Subcutaneous abdominal adipose tissue (tissue), 5 donors: ENCODE measurements around the gene ARL9.

ENCODE experiments used
- H3K27ac ChIP-seq: one replicate; pipeline ENCODE4 v1.7.0; 2013; ENCODE audit warnings: low read depth, mild to moderate bottlenecking, inconsistent platforms, low read length, moderate library complexity
- H3K27me3 ChIP-seq, 5 donors: one replicate each; pipeline ENCODE4 v1.7.0; 2013; ENCODE audit warnings: low read length in 5 of 5, inconsistent platforms in 1 of 5; ENCODE audit not compliant: control insufficient read depth in 5 of 5, insufficient read depth in 4 of 5
- H3K36me3 ChIP-seq, 5 donors: one replicate each; pipeline ENCODE4 v1.7.0; 2013; ENCODE audit warnings: low read length in 5 of 5; ENCODE audit not compliant: control insufficient read depth in 5 of 5, insufficient read depth in 5 of 5
- H3K4me1 ChIP-seq, 5 donors: one replicate each; pipeline ENCODE4 v1.7.0; 2013; ENCODE audit warnings: low read length in 5 of 5, mild to moderate bottlenecking in 3 of 5, moderate library complexity in 1 of 5; ENCODE audit not compliant: control insufficient read depth in 5 of 5, insufficient read depth in 5 of 5
- H3K4me3 ChIP-seq, 5 donors: one replicate each; pipeline ENCODE4 v1.7.0; 2013; ENCODE audit warnings: low read length in 5 of 5, low read depth in 1 of 5
- H3K9ac ChIP-seq, 5 donors: one replicate each; pipeline ENCODE4 v1.7.0; 2013; ENCODE audit warnings: low read length in 5 of 5, mild to moderate bottlenecking in 4 of 5, moderate library complexity in 3 of 5
- H3K9me3 ChIP-seq, 5 donors: one replicate each; pipeline ENCODE4 v1.7.0; 2013; ENCODE audit warnings: low read length in 5 of 5; ENCODE audit not compliant: control insufficient read depth in 5 of 5
- donor health status: healthy.
- donor health status: healthy.
- donor health status: healthy.
- donor health status: healthy.
- donor health status: healthy.

The ARL9 gene

DNA sequence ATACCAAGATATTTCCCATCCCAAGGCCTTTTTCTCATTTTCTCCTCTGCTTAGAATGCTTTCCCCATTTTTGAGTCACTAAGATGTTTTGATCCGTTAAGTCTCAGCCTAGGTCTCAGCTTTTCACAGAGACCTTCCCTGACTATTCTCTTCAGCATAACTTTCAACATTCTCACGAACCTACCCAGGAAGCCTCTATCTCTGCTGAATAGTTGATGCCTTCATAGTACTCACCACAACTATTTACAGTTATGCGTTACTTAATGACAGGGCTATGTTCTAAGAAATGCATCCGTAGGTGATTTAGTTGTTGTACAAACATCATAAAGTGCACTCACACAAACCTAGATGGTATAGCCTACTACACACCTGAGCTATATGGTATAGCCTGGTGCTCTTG, 64.5 kb downstream of the ARL9 start:
- H3K9ac ChIP-seq, result no peak overlapping the region

More for the DNA sequence above, 64.5 kb downstream of the ARL9 start:
- Histone ChIP-seq H3K4me3 (no peak overlapping the region), H3K4me1 (no peaks in the 10 kb centered on the region), H3K27ac (no peak overlapping the region), H3K27me3 (no peaks in the 10 kb centered on the region), H3K36me3 (no peaks in the 10 kb centered on the region), H3K9me3 (no peaks in the 10 kb centered on the region)
